CD14-positive monocyte (primary cell): ENCODE data around the gene CEP112. TPM values are rescaled to one million over a fixed set of nuclear protein-coding genes. Genes with fewer than 3 reads are reported as not detected.

Experiments
- DNase-seq, 3 donors: peaks; one replicate each; pipeline ENCODE4 v3.0.0-alpha.2; 2011 to 2022
- H2AFZ ChIP-seq: 2 replicates; pipeline ENCODE4 v1.6.0; 2012; ENCODE audit warnings: mild to moderate bottlenecking, low read depth, low read length, inconsistent platforms; ENCODE audit not compliant: insufficient read depth, poor library complexity, severe bottlenecking
- H3K27ac ChIP-seq, 2 donors: 1 replicate in 1 of 2; 2 replicates in 1 of 2; pipeline ENCODE4 v1.5.1; 2012 to 2013; ENCODE audit warnings: low read length in 2 of 2, control low read depth in 1 of 2, inconsistent platforms in 1 of 2, low read depth in 1 of 2, mild to moderate bottlenecking in 1 of 2
- H3K27me3 ChIP-seq, 2 donors: one replicate each; pipeline versions ENCODE4 v1.6.0 to v1.6.1; 2011 to 2013; ENCODE audit warnings: low read length in 2 of 2; ENCODE audit not compliant: control insufficient read depth in 2 of 2, insufficient read depth in 2 of 2
- H3K36me3 ChIP-seq, 2 donors: replicated peaks in 1 of 2; 1 replicate in 1 of 2; 2 replicates in 1 of 2; pipeline versions ENCODE4 v1.5.1 to v1.6.1; 2012 to 2013; ENCODE audit warnings: low read length in 2 of 2, control low read depth in 1 of 2, inconsistent platforms in 1 of 2, mild to moderate bottlenecking in 1 of 2; ENCODE audit not compliant: insufficient read depth in 2 of 2, control insufficient read depth in 1 of 2
- H3K4me1 ChIP-seq, 2 donors: 1 replicate in 1 of 2; 2 replicates in 1 of 2; pipeline versions ENCODE4 v1.5.1 to v1.6.1; 2012 to 2013; ENCODE audit warnings: low read length in 2 of 2, control low read depth in 1 of 2, inconsistent platforms in 1 of 2, mild to moderate bottlenecking in 1 of 2, moderate library complexity in 1 of 2; ENCODE audit not compliant: insufficient read depth in 2 of 2, control insufficient read depth in 1 of 2
- H3K4me2 ChIP-seq: replicated peaks from 2 replicates; pipeline ENCODE3; 2012; ENCODE audit warnings: low read length, moderate library complexity, mild to moderate bottlenecking; ENCODE audit not compliant: poor library complexity, severe bottlenecking; ENCODE audit errors: extremely low read depth
- H3K4me3 ChIP-seq, 3 experiments: fragments of 200-600 bp in 1 of 3; sonication (generic) in 1 of 3; replicated peaks in 1 of 3; 1 replicate in 2 of 3; 2 replicates in 1 of 3; pipeline ENCODE4 v1.5.1; 2011 to 2013; ENCODE audit warnings: low read length in 3 of 3, mild to moderate bottlenecking in 3 of 3, control low read depth in 2 of 3, low read depth in 2 of 3, inconsistent platforms in 1 of 3, moderate library complexity in 1 of 3
- H3K79me2 ChIP-seq: 2 replicates; pipeline ENCODE4 v1.6.0; 2012; ENCODE audit warnings: mild to moderate bottlenecking, control low read depth, inconsistent platforms, low read length, moderate library complexity; ENCODE audit not compliant: insufficient read depth
- H3K9ac ChIP-seq: 2 replicates; pipeline ENCODE4 v1.6.0; 2017; ENCODE audit warnings: low read length, mild to moderate bottlenecking; ENCODE audit not compliant: insufficient read depth, poor library complexity, severe bottlenecking
- H3K9me3 ChIP-seq, 2 donors: replicated peaks in 1 of 2; 1 replicate in 1 of 2; 2 replicates in 1 of 2; pipeline versions ENCODE4 v1.5.1 to v1.6.1; 2012 to 2013; ENCODE audit warnings: low read length in 2 of 2, control low read depth in 1 of 2; ENCODE audit not compliant: control insufficient read depth in 1 of 2, insufficient read depth in 1 of 2
- H4K20me1 ChIP-seq: 2 replicates; pipeline ENCODE4 v1.6.0; 2012; ENCODE audit warnings: mild to moderate bottlenecking, low read length, control low read depth, moderate library complexity; ENCODE audit not compliant: insufficient read depth
- H3K27ac Mint-ChIP-seq, 7 donors: one replicate each; pipeline ENCODE4 v1.8.0; 2020; ENCODE audit warnings: mild to moderate bottlenecking in 7 of 7, mixed read lengths in 7 of 7, moderate library complexity in 6 of 7, inconsistent platforms in 2 of 7
- H3K27me3 Mint-ChIP-seq, 3 donors: one replicate each; pipeline ENCODE4 v1.8.0; 2021 to 2022; ENCODE audit warnings: low read depth in 3 of 3, mild to moderate bottlenecking in 3 of 3, mixed read lengths in 3 of 3, moderate library complexity in 3 of 3, inconsistent platforms in 1 of 3
- H3K36me3 Mint-ChIP-seq, 2 donors: one replicate each; pipeline ENCODE4 v1.8.0; 2020; ENCODE audit warnings: mixed read lengths in 2 of 2, inconsistent platforms in 1 of 2, mild to moderate bottlenecking in 1 of 2
- H3K4me1 Mint-ChIP-seq: one replicate; pipeline ENCODE4 v1.8.0; 2020; ENCODE audit warnings: mild to moderate bottlenecking, mixed read lengths
- H3K4me3 Mint-ChIP-seq, 2 donors: one replicate each; pipeline ENCODE4 v1.8.0; 2020; ENCODE audit warnings: mild to moderate bottlenecking in 2 of 2, mixed read lengths in 2 of 2, moderate library complexity in 1 of 2
- H3K9me3 Mint-ChIP-seq, 7 donors: one replicate each; pipeline ENCODE4 v1.8.0; 2020 to 2022; ENCODE audit warnings: mixed read lengths in 7 of 7, mild to moderate bottlenecking in 6 of 7, moderate library complexity in 6 of 7, inconsistent platforms in 2 of 7
- CTCF ChIP-seq: fragments of 200-600 bp; IDR thresholded peaks from one replicate; pipeline ENCODE4 v1.8.0; 2022; ENCODE audit warnings: antibody characterized with exemption, mild to moderate bottlenecking
- WGBS: methylation state at CpG from one replicate; pipeline ENCODE4 v1.1.5; 2013; ENCODE audit warnings: missing lambda C conversion rate; ENCODE audit not compliant: insufficient coverage; 5-methylcytosine and 5-hydroxymethylcytosine counted together
- intact Hi-C, 2 donors: fragments of 100-400 bp; cut with micrococcal nuclease; formaldehyde crosslinking; loops; one replicate each; pipeline versions ENCODE4 v1.15.0 to v1.15.1; 2023
- polyA plus RNA-seq, 3 donors: library from polyadenylated mRNA; depleted of rRNA in 1 of 3; unstranded in 2 of 3; stranded (reverse) in 1 of 3; fragments of 300-500 nt in 2 of 3; fragments of >200 nt in 1 of 3; fragmentation: Illumina TruSeq in 2 of 3; gene quantifications; 1 replicate in 2 of 3; 2 replicates in 1 of 3; pipeline ENCODE4 v1.2.3, GENCODE V29; 2012 to 2021

CEP112 gene
- polyA plus RNA-seq, 3 donors: 0.10 TPM; not detected in 2

GRCh38 chr17:66126231-66126630, 65.7 kb downstream of the CEP112 start:
- H3K27me3 Mint-ChIP-seq: peaks cover 0 to 5% (median 0%) of the 10 kb centered on the region in 3 donors
- no peaks in the 10 kb centered on the region for H3K79me2 ChIP-seq
- peaks cover 0 to 11% (median 2%) of the 10 kb centered on the region in 7 donors for H3K9me3 Mint-ChIP-seq
- H4K20me1 ChIP-seq: no peaks in the 10 kb centered on the region
- H3K9me3 ChIP-seq: peaks cover 0 to 6% of the 10 kb centered on the region in 2 donors
- H3K36me3 ChIP-seq: no peaks in the 10 kb centered on the region
- H3K4me1 ChIP-seq: no peaks in the 10 kb centered on the region
- intact Hi-C loops: no loop called here
- no peak for DNase-seq
- H3K27me3 ChIP-seq: no peaks in the 10 kb centered on the region
- H3K4me1 Mint-ChIP-seq: no peaks in the 10 kb centered on the region
- no peak overlapping the region for H3K27ac Mint-ChIP-seq
- H3K36me3 Mint-ChIP-seq: no peaks in the 10 kb centered on the region
- H3K9ac ChIP-seq: no peak overlapping the region
- no CpG with 5 or more reads among the region's 5 CpGs for WGBS
- no peak overlapping the region for H3K4me2 ChIP-seq
- H2AFZ ChIP-seq: no peak overlapping the region
- no peak for TF ChIP-seq CTCF
- no peak overlapping the region for H3K4me3 Mint-ChIP-seq
- no peak overlapping the region for H3K4me3 ChIP-seq
- H3K27ac ChIP-seq: no peak overlapping the region

GRCh38 chr17:66123163-66123562, 68.8 kb downstream of the CEP112 start:
- Mint-ChIP-seq H3K27me3 (peaks cover 0 to 4% (median 2%) of the 10 kb centered on the region in 3 donors), H3K4me3 (no peak overlapping the region), H3K27ac (no peak overlapping the region), H3K4me1 (no peaks in the 10 kb centered on the region), H3K36me3 (no peaks in the 10 kb centered on the region), H3K9me3 (peaks cover 0 to 16% (median 5%) of the 10 kb centered on the region in 7 donors)
- WGBS: no CpG with 5 or more reads among the region's 1 CpG
- Histone ChIP-seq H3K4me3 (no peak overlapping the region), H3K4me1 (no peaks in the 10 kb centered on the region), H3K9me3 (peaks cover 0 to 6% of the 10 kb centered on the region in 2 donors), H3K27ac (no peak overlapping the region), H4K20me1 (no peaks in the 10 kb centered on the region), H2AFZ (no peak overlapping the region), H3K36me3 (no peaks in the 10 kb centered on the region), H3K4me2 (no peak overlapping the region), H3K9ac (no peak overlapping the region), H3K79me2 (no peaks in the 10 kb centered on the region), H3K27me3 (no peaks in the 10 kb centered on the region)
- DNase-seq: no peak
- TF ChIP-seq CTCF: no peak
- intact Hi-C loops: no loop called here
